Memory B cell (primary cell): ENCODE results near the gene CEP192.
A peak's percentile ranks its signal among the peaks of the same experiment; 100 is the strongest.

ENCODE experiments used
- ATAC-seq: fragments of 150-1000 bp; cut with Tn5 transposase; 2 replicates; pipeline ENCODE4 v1.10.0; 2021; ENCODE audit warnings: low read depth, mild to moderate bottlenecking, moderate library complexity
- DNase-seq, 2 donors: peaks; one replicate each; pipeline ENCODE4 v3.0.0; 2022; ENCODE audit warnings: low spot score in 2 of 2
- H3K27ac Mint-ChIP-seq: one replicate; pipeline ENCODE4 v1.8.0; 2022; ENCODE audit warnings: mild to moderate bottlenecking, moderate library complexity, mixed read lengths
- H3K27me3 Mint-ChIP-seq: one replicate; pipeline ENCODE4 v1.8.0; 2022; ENCODE audit warnings: mixed read lengths
- H3K36me3 Mint-ChIP-seq: one replicate; pipeline ENCODE4 v1.8.0; 2022; ENCODE audit warnings: mild to moderate bottlenecking, mixed read lengths
- H3K4me1 Mint-ChIP-seq: one replicate; pipeline ENCODE4 v1.8.0; 2022; ENCODE audit warnings: mixed read lengths
- H3K4me3 Mint-ChIP-seq: one replicate; pipeline ENCODE4 v1.8.0; 2022; ENCODE audit warnings: mild to moderate bottlenecking, moderate library complexity, mixed read lengths
- H3K9me3 Mint-ChIP-seq: one replicate; pipeline ENCODE4 v1.8.0; 2022; ENCODE audit warnings: mixed read lengths

Gene CEP192

GRCh38 chr18:13026583-13027270 lies 35.6 kb downstream of the CEP192 start:
- Mint-ChIP-seq H3K36me3 (peaks cover 49% of the 10 kb centered on the region), H3K4me1 (peaks cover under 1% of the 10 kb centered on the region), H3K27me3 (no peaks in the 10 kb centered on the region), H3K9me3 (no peaks in the 10 kb centered on the region), H3K4me3 (no peak overlapping the region), H3K27ac (no peak overlapping the region)
- ATAC-seq = no peak
- no peak for DNase-seq

DNA sequence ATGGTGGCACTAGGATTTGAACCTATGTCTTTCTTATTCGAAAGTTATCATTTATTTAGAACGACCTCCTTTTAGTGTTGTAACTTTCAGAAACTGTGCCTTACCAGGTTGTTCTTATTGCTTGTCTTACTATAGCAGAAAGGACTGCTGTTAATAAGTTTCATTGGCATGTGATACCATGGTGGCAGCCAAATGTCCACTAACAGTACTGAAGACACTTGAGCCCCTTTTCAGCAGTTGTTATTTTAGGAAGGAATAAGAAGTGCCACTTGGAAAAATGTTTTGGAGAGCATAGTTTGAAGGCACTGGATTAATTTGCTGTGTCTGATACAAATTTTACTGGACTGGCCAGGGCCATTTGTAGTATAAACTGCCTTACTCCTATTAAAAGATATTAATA lies 37.7 kb downstream of the CEP192 start:
- no peak overlapping the region for H3K4me3 Mint-ChIP-seq
- DNase-seq (no peak), ATAC-seq (no peak)
- no peaks in the 10 kb centered on the region for H3K9me3 Mint-ChIP-seq
- H3K4me1 Mint-ChIP-seq = no peaks in the 10 kb centered on the region
- no peak overlapping the region for H3K27ac Mint-ChIP-seq
- no peaks in the 10 kb centered on the region for H3K27me3 Mint-ChIP-seq
- peaks cover 45% of the 10 kb centered on the region for H3K36me3 Mint-ChIP-seq

DNA sequence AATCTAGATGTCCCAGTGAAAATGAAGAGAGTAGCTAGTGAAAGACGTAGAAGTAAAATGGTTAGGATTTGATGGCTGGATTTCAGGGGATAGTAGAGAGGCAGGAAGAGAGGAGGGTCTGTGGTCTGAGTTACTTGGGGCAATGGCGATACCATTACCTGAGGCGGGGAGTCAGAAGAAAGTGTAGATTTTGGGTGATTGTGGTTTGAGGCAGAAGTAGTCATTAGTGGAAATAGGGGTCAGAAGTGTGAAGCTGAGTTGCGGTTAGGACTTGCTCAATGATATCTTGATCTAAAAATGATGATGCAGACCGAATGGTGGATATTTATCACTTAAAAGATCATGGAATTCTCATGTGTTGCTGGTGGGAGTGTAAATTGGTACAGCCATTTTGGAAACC lies 41.0 kb downstream of the CEP192 start:
- ATAC-seq = no peak
- H3K4me1 Mint-ChIP-seq = no peaks in the 10 kb centered on the region
- peaks cover 41% of the 10 kb centered on the region for H3K36me3 Mint-ChIP-seq
- H3K27me3 Mint-ChIP-seq = no peaks in the 10 kb centered on the region
- DNase-seq = no peak
- H3K4me3 Mint-ChIP-seq = no peak overlapping the region
- H3K9me3 Mint-ChIP-seq = no peaks in the 10 kb centered on the region
- peak overlapping the region; percentile 3 for H3K27ac Mint-ChIP-seq

DNA sequence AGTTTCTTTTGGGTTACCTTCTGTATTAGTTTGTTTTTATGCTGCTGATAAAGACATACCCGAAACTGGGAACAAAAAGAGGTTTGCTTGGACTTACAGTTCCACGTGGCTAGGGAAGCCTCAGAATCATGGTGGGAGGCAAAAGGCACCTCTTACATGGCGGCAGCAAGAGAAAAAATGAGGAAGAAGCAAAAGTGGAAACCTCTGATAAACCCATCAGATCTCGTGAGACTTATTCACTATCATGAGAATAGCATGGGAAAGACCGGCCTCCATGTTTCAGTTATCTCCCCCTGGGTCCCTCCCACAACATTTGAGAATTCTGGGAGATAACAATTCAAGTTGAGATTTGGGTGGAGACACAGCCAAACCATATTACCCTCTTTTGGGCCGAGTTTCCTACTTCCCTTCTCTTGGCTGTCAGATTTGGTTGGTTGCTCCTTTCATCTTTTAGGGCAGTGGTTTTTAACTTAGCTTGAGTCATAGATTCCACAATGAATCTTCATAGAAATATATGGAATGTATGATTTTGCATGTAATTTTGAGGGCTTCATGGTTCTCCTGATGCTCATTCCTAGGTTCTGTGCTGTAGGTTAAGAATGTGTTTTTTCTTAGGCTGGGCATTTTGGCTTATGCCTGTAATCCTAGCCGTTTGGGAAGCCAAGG lies 44.2 kb downstream of the CEP192 start:
- peaks cover 38% of the 10 kb centered on the region for H3K36me3 Mint-ChIP-seq
- DNase-seq (no peak), ATAC-seq (no peak)
- no peaks in the 10 kb centered on the region for H3K9me3 Mint-ChIP-seq
- H3K4me1 Mint-ChIP-seq = peaks cover 3% of the 10 kb centered on the region
- no peak overlapping the region for H3K4me3 Mint-ChIP-seq
- H3K27me3 Mint-ChIP-seq = no peaks in the 10 kb centered on the region
- peak overlapping the region; percentile 39 for H3K27ac Mint-ChIP-seq

DNA sequence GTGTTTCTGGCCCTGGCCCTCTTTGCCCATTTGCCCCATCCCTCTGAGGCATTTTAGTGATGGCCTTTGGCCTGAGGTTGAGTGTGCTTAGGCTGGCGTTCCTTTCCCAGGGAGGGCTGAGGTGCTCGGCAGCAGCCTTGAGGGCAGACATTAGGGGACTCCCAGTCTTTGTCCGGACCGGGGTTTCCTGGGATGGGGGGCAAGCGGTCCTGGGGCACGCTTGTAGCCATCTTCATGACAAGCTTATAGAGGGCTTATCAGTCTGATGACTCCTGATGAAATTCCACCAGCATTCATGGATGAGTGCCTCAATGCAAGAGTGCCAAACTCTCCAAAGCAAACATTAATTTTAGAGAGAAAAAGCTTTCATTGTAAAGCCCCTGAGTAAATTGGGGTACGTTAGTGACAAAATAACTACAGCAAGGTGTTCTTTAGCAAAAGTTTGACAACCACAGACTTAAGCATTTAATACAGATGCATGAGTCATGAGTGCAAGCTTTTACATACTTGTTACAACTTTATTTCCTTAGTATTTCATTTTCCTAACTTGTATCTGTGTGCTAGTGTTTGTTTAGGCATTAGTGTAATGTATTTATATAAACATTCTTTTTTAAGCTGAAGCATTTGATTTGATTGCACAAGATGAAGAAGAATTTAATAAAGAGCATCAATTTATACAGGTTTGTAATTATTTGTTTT lies 45.6 kb downstream of the CEP192 start:
- Mint-ChIP-seq H3K4me3 (no peak overlapping the region), H3K4me1 (peaks cover 3% of the 10 kb centered on the region), H3K36me3 (peaks cover 33% of the 10 kb centered on the region), H3K9me3 (no peaks in the 10 kb centered on the region), H3K27ac (no peak overlapping the region), H3K27me3 (no peaks in the 10 kb centered on the region)
- DNase-seq (no peak), ATAC-seq (no peak)

GRCh38 chr18:13039806-13040205 lies 48.6 kb downstream of the CEP192 start:
- peak overlapping the region; percentile 30 for H3K27ac Mint-ChIP-seq

GRCh38 chr18:13043066-13043465 lies 51.9 kb downstream of the CEP192 start:
- Mint-ChIP-seq H3K4me3 (no peak overlapping the region), H3K4me1 (peaks cover 3% of the 10 kb centered on the region), H3K36me3 (peaks cover 45% of the 10 kb centered on the region), H3K27me3 (no peaks in the 10 kb centered on the region), H3K27ac (no peak overlapping the region), H3K9me3 (peaks cover 4% of the 10 kb centered on the region)
- ATAC-seq (no peak), DNase-seq (no peak)

More at GRCh38 chr18:13039806-13040205, 48.6 kb downstream of the CEP192 start:
- DNase-seq (no peak), ATAC-seq (no peak)
- Mint-ChIP-seq H3K9me3 (peaks cover 4% of the 10 kb centered on the region), H3K4me3 (no peak overlapping the region), H3K4me1 (peaks cover 3% of the 10 kb centered on the region), H3K27me3 (no peaks in the 10 kb centered on the region), H3K36me3 (peaks cover 39% of the 10 kb centered on the region)

GRCh38 chr18:13048061-13048595 lies 57.0 kb downstream of the CEP192 start:
- ATAC-seq = no peak
- no peak for DNase-seq
- Mint-ChIP-seq H3K4me3 (no peak overlapping the region), H3K27me3 (no peaks in the 10 kb centered on the region), H3K36me3 (peaks cover 35% of the 10 kb centered on the region), H3K4me1 (peaks cover 10% of the 10 kb centered on the region), H3K9me3 (no peaks in the 10 kb centered on the region), H3K27ac (no peak overlapping the region)

- Mint-ChIP-seq H3K4me1 (peaks cover 10% of the 10 kb centered on the region), H3K4me3 (no peak overlapping the region), H3K9me3 (no peaks in the 10 kb centered on the region), H3K27me3 (no peaks in the 10 kb centered on the region), H3K36me3 (peaks cover 34% of the 10 kb centered on the region), H3K27ac (peak overlapping the region; percentile 88)
- DNase-seq (no peak), ATAC-seq (no peak)
Observed at GRCh38 chr18:13051159-13051558, 60.0 kb downstream of the CEP192 start.

DNA sequence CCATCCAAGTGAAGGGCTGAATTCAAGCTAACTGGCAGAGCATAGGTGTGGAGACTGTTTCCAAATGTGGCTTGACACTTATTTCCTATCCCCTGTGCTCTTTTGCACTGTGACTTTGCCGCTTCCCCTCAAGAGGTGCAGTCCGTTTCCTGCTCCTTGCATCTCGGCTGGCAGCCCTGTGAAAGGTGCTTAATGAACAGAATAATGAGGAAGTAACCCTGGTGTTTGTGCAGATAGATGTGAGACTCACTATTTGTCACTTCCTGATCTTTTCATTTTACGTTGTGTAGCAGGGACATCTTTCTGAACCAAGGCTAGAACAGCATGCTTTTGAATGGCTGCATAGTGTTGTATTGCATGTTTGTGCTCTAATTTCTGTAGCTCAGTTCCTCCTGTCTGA lies 60.8 kb downstream of the CEP192 start:
- ATAC-seq (peak; percentile 100), DNase-seq (peak; percentile 24 to 55)
- Mint-ChIP-seq H3K27ac (peak overlapping the region; percentile 88), H3K4me1 (peaks cover 10% of the 10 kb centered on the region), H3K9me3 (no peaks in the 10 kb centered on the region), H3K27me3 (no peaks in the 10 kb centered on the region), H3K4me3 (peak overlapping the region; percentile 58), H3K36me3 (peaks cover 33% of the 10 kb centered on the region)

DNA sequence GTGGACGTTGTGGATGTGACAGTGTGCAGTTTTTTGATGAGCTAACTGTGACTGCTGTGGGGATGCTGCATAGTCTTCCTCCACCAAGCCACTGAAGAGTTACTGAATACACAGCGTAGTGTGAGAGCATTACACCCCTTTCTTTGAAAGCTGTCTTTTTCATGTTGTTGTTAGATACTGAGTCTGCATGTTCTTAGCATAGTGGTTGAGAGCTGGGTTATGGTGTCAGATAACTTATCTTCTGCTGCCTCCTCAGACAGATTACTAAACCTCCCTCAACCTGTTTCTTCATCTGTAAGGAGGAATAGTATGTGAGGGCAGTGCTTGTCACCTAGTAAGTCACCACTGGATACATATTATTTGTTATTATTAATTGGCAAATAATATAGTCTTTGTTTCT lies 63.2 kb downstream of the CEP192 start:
- no peaks in the 10 kb centered on the region for H3K27me3 Mint-ChIP-seq
- H3K9me3 Mint-ChIP-seq = no peaks in the 10 kb centered on the region
- ATAC-seq = no peak
- H3K36me3 Mint-ChIP-seq = peaks cover 29% of the 10 kb centered on the region
- no peak overlapping the region for H3K27ac Mint-ChIP-seq
- H3K4me3 Mint-ChIP-seq = no peak overlapping the region
- peaks cover 10% of the 10 kb centered on the region for H3K4me1 Mint-ChIP-seq
- DNase-seq = no peak

GRCh38 chr18:13061630-13062189 lies 70.5 kb downstream of the CEP192 start:
- ATAC-seq = no peak
- Mint-ChIP-seq H3K9me3 (no peaks in the 10 kb centered on the region), H3K4me3 (no peak overlapping the region), H3K4me1 (peaks cover 6% of the 10 kb centered on the region), H3K27me3 (no peaks in the 10 kb centered on the region), H3K27ac (peak overlapping the region; percentile 14), H3K36me3 (peaks cover 41% of the 10 kb centered on the region)
- DNase-seq = no peak

DNA sequence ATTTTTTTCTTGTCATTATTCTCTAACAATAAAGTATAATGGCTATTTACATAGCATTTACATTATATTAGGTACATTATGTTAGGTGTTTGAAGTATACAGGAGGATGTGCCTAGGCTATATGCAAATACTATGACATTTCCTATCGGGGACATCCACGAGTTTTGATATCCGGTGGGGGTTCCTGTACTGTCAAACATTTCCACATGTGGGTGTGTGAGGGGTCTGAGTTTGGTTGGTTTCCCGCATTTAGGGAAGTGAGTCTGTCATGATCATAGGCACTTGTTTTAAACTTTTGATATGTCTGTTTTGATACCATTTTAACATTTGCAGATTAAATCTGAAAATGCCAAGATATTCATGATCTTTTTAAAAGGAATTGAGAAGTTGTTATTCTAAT lies 76.0 kb downstream of the CEP192 start:
- Mint-ChIP-seq H3K4me1 (peaks cover 11% of the 10 kb centered on the region), H3K27me3 (no peaks in the 10 kb centered on the region), H3K4me3 (no peak overlapping the region), H3K9me3 (no peaks in the 10 kb centered on the region), H3K27ac (peak overlapping the region; percentile 67), H3K36me3 (peaks cover 33% of the 10 kb centered on the region)
- peak in 1 of 2 donors; percentile 24 for DNase-seq
- peak; percentile 99 for ATAC-seq

DNA sequence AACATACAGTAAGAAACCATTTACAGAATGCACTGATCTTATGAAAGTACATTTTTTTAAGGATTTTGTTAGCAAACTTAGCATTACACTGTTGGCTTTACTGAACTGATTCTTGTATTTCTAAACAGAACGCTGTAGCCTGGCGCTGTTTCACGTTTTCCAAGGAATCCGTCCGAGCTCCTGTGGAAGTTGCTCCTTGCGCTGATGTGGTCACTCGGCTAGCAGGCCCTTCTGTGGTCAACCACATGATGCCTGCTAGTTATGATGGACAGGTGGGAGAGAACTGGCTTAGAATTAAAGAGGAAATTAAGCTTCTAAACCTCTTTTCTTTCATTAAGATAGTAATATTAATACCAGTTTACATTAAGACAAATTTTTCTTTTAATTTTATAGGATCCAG lies 76.8 kb downstream of the CEP192 start:
- peaks cover 30% of the 10 kb centered on the region for H3K36me3 Mint-ChIP-seq
- no peak overlapping the region for H3K27ac Mint-ChIP-seq
- H3K4me1 Mint-ChIP-seq = peaks cover 11% of the 10 kb centered on the region
- ATAC-seq = no peak
- DNase-seq = no peak
- no peak overlapping the region for H3K4me3 Mint-ChIP-seq
- no peaks in the 10 kb centered on the region for H3K9me3 Mint-ChIP-seq
- no peaks in the 10 kb centered on the region for H3K27me3 Mint-ChIP-seq
